ENCODE results near the gene MAGI2. TPM values are rescaled to one million over a fixed set of nuclear protein-coding genes. Genes with fewer than 3 reads are reported as not detected.
A peak's percentile ranks its signal among the peaks of the same experiment; 100 is the strongest.

The MAGI2 gene
- total and polyA plus RNA-seq, 2 of the 13 experiments (the other 11 are each of a cell fraction or from before 2014, with no cell fraction given) = 1.5 to 3.8 TPM

GRCh38 chr7:78709658-78710057 lies 743.8 kb downstream of the MAGI2 start (continued):
- TF ChIP-seq FUBP1 (CRISPR knock-in tag; IDR thresholded peaks at IDR 0.05; ENCODE audit: borderline replicate concordance) = no peak
- no peak for TF ChIP-seq FOXC1 (CRISPR knock-in tag; IDR thresholded peaks at IDR 0.05; ENCODE audit: borderline replicate concordance)
- no peak for TF ChIP-seq POGZ (CRISPR knock-in tag; IDR thresholded peaks at IDR 0.05)
- TF ChIP-seq ZNF879 (CRISPR knock-in tag; IDR thresholded peaks at IDR 0.05) = no peak
- TF ChIP-seq ZNF577 (CRISPR knock-in tag; IDR thresholded peaks at IDR 0.05; ENCODE audit: borderline replicate concordance, low read depth) = no peak
- TF ChIP-seq ZZZ3 (CRISPR knock-in tag; IDR thresholded peaks at IDR 0.05; ENCODE audit: borderline replicate concordance) = no peak
- no peak for TF ChIP-seq REPIN1 (CRISPR knock-in tag; IDR thresholded peaks at IDR 0.05; ENCODE audit: borderline replicate concordance, low read depth)
- no peak for TF ChIP-seq JUNB (CRISPR knock-in tag; IDR thresholded peaks at IDR 0.05; ENCODE audit: borderline replicate concordance)
- no peak for TF ChIP-seq ZNF282 (IDR thresholded peaks at IDR 0.05; ENCODE audit: partially characterized antibody)
- no peak for TF ChIP-seq GATA4 (IDR thresholded peaks at IDR 0.05; ENCODE audit: borderline replicate concordance, low read depth)
- TF ChIP-seq ZNF143 (CRISPR knock-in tag; IDR thresholded peaks at IDR 0.05) = no peak
- no peak for TF ChIP-seq ZNF607 (CRISPR knock-in tag; IDR thresholded peaks at IDR 0.05; ENCODE audit: borderline replicate concordance)
- TF ChIP-seq SNAI1 (CRISPR knock-in tag; IDR thresholded peaks at IDR 0.05; ENCODE audit: borderline replicate concordance) = no peak
- TF ChIP-seq ARID3A (IDR thresholded peaks at IDR 0.05; ENCODE audit: low read depth, low read length) = peak; percentile 31; the same call in 1 of the 2 replicates
- no peak for TF ChIP-seq MXI1 (IDR thresholded peaks at IDR 0.05; ENCODE audit: borderline replicate concordance, low read depth, low read length)
- no peak for TF ChIP-seq FLYWCH1 (CRISPR knock-in tag; IDR thresholded peaks at IDR 0.05)
- TF ChIP-seq ZBED4 (CRISPR knock-in tag; IDR thresholded peaks at IDR 0.05; ENCODE audit: borderline replicate concordance) = no peak
- TF ChIP-seq ZNF224 (CRISPR knock-in tag; IDR thresholded peaks at IDR 0.05) = no peak
- TF ChIP-seq FOXK2 (IDR thresholded peaks at IDR 0.05) = 0 out of 2 replicates have a peak, but pooled peaks have one; percentile 20
- no peak for TF ChIP-seq ZNF83 (CRISPR knock-in tag; IDR thresholded peaks at IDR 0.05; ENCODE audit: borderline replicate concordance)
- TF ChIP-seq STAG1 (CRISPR knock-in tag; IDR thresholded peaks at IDR 0.05) = no peak
- no peak for TF ChIP-seq ARNT (IDR thresholded peaks at IDR 0.05)
- TF ChIP-seq HCFC1 (IDR thresholded peaks at IDR 0.05; ENCODE audit: low read depth, low read length) = no peak
- no peak for TF ChIP-seq MBD4 (IDR thresholded peaks at IDR 0.05; ENCODE audit: borderline replicate concordance, low read length)
- no peak for TF ChIP-seq ZFP62 (CRISPR knock-in tag; IDR thresholded peaks at IDR 0.05)
- TF ChIP-seq BORCS8-MEF2B (CRISPR knock-in tag; IDR thresholded peaks at IDR 0.05) = no peak
